A549 (cell line): ENCODE data around the gene KANSL1.

Experiments
- CTCF ChIP-seq: fragments of >200 bp; sonication (Bioruptor Twin); formaldehyde crosslinking; IDR thresholded peaks from 3 replicates; pipeline ENCODE4 v1.5.1; 2016
- EHMT2 ChIP-seq: fragments of 200-600 bp; sonication (generic); IDR thresholded peaks from 2 replicates; pipeline ENCODE4 v1.6.1; 2016; ENCODE audit warnings: antibody characterized with exemption, low read depth, mild to moderate bottlenecking, moderate library complexity
- EP300 ChIP-seq, 2 experiments: fragments of >200 bp; sonication (Bioruptor Twin); formaldehyde crosslinking; IDR thresholded peaks; 2 replicates in 1 of 2; 3 replicates in 1 of 2; pipeline ENCODE4 v1.6.1; 2016 to 2017
- HOXA7 ChIP-seq: fragments of 250-450 bp; sonication (Bioruptor Pico); IDR thresholded peaks from 2 replicates; pipeline ENCODE4 v1.5.0; 2020; ENCODE audit warnings: mild to moderate bottlenecking, moderate library complexity
- MAX ChIP-seq: IDR thresholded peaks from 2 replicates; pipeline ENCODE4 v1.6.1; 2012
- PBX3 ChIP-seq: IDR thresholded peaks from 2 replicates; pipeline ENCODE4 v1.6.1; 2012
- RAD21 ChIP-seq, 2 experiments: fragments of >200 bp in 1 of 2; sonication (Bioruptor Twin) in 1 of 2; formaldehyde crosslinking in 1 of 2; IDR thresholded peaks in 1 of 2; conservative IDR thresholded peaks in 1 of 2; 2 replicates in 1 of 2; 3 replicates in 1 of 2; pipeline ENCODE4 v1.6.1; 2012 to 2018; ENCODE audit warnings: inconsistent platforms in 1 of 2
- RCOR1 ChIP-seq: fragments of 150-350 bp; IDR thresholded peaks from 2 replicates; pipeline ENCODE4 v1.6.1; 2014; ENCODE audit warnings: antibody characterized with exemption, low read length, low read depth
- SMC3 ChIP-seq: fragments of >200 bp; sonication (Bioruptor Twin); formaldehyde crosslinking; IDR thresholded peaks from 3 replicates; pipeline ENCODE4 v1.6.1; 2018; ENCODE audit warnings: inconsistent platforms
- TP53 ChIP-seq: fragments of 250-450 bp; sonication (Bioruptor Pico); IDR thresholded peaks from 2 replicates; pipeline ENCODE4 v1.5.0; 2021; ENCODE audit warnings: mild to moderate bottlenecking, moderate library complexity
- ZC3H11A ChIP-seq: fragments of 450-650 bp; IDR thresholded peaks from 2 replicates; pipeline ENCODE4 v1.6.1; 2014; ENCODE audit warnings: antibody characterized with exemption, mild to moderate bottlenecking
- ZSCAN20 ChIP-seq: fragments of 250-450 bp; sonication (Bioruptor Pico); IDR thresholded peaks from 2 replicates; pipeline ENCODE4 v1.8.0; 2022; ENCODE audit warnings: mild to moderate bottlenecking, moderate library complexity

- no peak for TF ChIP-seq MAX
- TF ChIP-seq ZC3H11A, result no peak
- TF ChIP-seq PBX3, result no peak
- TF ChIP-seq RCOR1, result no peak
- no peak for TF ChIP-seq CTCF
- no peak for TF ChIP-seq HOXA7 (CRISPR knock-in tag)
- no peak for TF ChIP-seq SMC3
- no peak for TF ChIP-seq TP53 (CRISPR knock-in tag)
- no peak for TF ChIP-seq EHMT2
- TF ChIP-seq EP300 (IDR thresholded peaks at IDR 0.05), result no peak
- TF ChIP-seq ZSCAN20 (CRISPR knock-in tag), result no peak
- TF ChIP-seq RAD21 (conservative IDR thresholded peaks at IDR 0.05 in 1 of 2, IDR thresholded peaks at IDR 0.05 in 1 of 2), result no peak
These were observed 33.1 kb downstream of the KANSL1 start for GRCh38 chr17:46160169-46160568.
